ENCODE data around the gene IFNE. TPM values are rescaled to one million over a fixed set of nuclear protein-coding genes. Genes with fewer than 3 reads are reported as not detected.

IFNE gene
- polyA plus RNA-seq, 1 of the 3 experiments (the other 2 are of a cell fraction), result 0.05 TPM

DNA sequence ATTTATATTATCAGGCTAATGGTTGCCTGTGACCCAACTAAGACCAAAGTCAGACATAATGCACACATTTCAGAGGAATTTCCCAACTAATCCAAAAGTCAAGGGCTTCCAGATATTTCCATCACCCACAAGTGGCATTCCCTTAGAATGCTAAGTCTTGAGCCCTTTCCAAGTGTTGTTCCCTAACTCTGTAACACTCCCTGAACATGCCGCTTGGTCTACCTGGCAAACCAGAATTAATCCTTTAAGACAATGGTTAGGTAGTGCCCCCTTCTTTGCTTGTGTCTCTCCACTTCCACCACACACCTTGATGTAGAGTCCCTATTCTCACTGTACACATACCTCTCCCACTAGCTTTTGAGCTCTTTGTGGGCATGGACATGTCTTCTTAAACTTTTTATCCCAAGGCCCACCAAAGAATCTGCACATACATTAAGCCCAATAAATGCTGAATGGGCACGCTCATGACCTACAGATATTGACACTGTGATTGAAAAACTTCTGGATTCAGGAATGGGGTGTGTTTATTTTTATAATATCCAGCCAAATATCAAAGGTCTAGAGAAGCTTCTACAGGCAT, 37.8 kb upstream of the IFNE start:
- no peaks in the 10 kb centered on the region for H3K4me1 ChIP-seq (ENCODE audit: control insufficient read depth in 1 of 2, insufficient read depth in 2 of 2, low read depth in 1 of 2, low read length in 1 of 2)
- TF ChIP-seq YY1 (IDR thresholded peaks at IDR 0.05; ENCODE audit: low read depth) (no peak), FOXJ3 (CRISPR knock-in tag; IDR thresholded peaks at IDR 0.05) (no peak), MXI1 (IDR thresholded peaks at IDR 0.05; ENCODE audit: low read depth, low read length) (no peak), RXRA (IDR thresholded peaks at IDR 0.05; ENCODE audit: borderline replicate concordance, low read depth) (no peak), RCOR1 (IDR thresholded peaks at IDR 0.05; ENCODE audit: low read length) (no peak), MEF2A (IDR thresholded peaks at IDR 0.05; ENCODE audit: borderline replicate concordance, low read depth) (no peak), GABPA (IDR thresholded peaks at IDR 0.05; ENCODE audit: low read depth) (no peak), TCF12 (IDR thresholded peaks at IDR 0.05) (no peak), TAF1 (IDR thresholded peaks at IDR 0.05; ENCODE audit: borderline replicate concordance, low read depth, low read length) (no peak), GATA2 (CRISPR knock-in tag; IDR thresholded peaks at IDR 0.05) (no peak)
- TF ChIP-seq, protein P1, sequence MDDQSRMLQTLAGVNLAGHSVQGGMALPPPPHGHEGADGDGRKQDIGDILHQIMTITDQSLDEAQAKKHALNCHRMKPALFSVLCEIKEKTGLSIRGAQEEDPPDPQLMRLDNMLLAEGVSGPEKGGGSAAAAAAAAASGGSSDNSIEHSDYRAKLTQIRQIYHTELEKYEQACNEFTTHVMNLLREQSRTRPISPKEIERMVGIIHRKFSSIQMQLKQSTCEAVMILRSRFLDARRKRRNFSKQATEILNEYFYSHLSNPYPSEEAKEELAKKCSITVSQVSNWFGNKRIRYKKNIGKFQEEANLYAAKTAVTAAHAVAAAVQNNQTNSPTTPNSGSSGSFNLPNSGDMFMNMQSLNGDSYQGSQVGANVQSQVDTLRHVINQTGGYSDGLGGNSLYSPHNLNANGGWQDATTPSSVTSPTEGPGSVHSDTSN (IDR thresholded peaks at IDR 0.05), result no peak
- TF ChIP-seq, protein P2, sequence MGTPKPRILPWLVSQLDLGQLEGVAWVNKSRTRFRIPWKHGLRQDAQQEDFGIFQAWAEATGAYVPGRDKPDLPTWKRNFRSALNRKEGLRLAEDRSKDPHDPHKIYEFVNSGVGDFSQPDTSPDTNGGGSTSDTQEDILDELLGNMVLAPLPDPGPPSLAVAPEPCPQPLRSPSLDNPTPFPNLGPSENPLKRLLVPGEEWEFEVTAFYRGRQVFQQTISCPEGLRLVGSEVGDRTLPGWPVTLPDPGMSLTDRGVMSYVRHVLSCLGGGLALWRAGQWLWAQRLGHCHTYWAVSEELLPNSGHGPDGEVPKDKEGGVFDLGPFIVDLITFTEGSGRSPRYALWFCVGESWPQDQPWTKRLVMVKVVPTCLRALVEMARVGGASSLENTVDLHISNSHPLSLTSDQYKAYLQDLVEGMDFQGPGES (IDR thresholded peaks at IDR 0.05; ENCODE audit: low read depth, low read length), result no peak
- TF ChIP-seq, protein P3, sequence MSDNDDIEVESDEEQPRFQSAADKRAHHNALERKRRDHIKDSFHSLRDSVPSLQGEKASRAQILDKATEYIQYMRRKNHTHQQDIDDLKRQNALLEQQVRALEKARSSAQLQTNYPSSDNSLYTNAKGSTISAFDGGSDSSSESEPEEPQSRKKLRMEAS (IDR thresholded peaks at IDR 0.05; ENCODE audit: low read depth), result no peak
- TF ChIP-seq, protein P4, sequence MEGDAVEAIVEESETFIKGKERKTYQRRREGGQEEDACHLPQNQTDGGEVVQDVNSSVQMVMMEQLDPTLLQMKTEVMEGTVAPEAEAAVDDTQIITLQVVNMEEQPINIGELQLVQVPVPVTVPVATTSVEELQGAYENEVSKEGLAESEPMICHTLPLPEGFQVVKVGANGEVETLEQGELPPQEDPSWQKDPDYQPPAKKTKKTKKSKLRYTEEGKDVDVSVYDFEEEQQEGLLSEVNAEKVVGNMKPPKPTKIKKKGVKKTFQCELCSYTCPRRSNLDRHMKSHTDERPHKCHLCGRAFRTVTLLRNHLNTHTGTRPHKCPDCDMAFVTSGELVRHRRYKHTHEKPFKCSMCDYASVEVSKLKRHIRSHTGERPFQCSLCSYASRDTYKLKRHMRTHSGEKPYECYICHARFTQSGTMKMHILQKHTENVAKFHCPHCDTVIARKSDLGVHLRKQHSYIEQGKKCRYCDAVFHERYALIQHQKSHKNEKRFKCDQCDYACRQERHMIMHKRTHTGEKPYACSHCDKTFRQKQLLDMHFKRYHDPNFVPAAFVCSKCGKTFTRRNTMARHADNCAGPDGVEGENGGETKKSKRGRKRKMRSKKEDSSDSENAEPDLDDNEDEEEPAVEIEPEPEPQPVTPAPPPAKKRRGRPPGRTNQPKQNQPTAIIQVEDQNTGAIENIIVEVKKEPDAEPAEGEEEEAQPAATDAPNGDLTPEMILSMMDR (IDR thresholded peaks at IDR 0.05), result no peak
- TF ChIP-seq, protein P5, sequence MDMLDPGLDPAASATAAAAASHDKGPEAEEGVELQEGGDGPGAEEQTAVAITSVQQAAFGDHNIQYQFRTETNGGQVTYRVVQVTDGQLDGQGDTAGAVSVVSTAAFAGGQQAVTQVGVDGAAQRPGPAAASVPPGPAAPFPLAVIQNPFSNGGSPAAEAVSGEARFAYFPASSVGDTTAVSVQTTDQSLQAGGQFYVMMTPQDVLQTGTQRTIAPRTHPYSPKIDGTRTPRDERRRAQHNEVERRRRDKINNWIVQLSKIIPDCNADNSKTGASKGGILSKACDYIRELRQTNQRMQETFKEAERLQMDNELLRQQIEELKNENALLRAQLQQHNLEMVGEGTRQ (IDR thresholded peaks at IDR 0.05; ENCODE audit: borderline replicate concordance, low read depth, low read length), result no peak
- H3K9ac ChIP-seq, result no peak overlapping the region
- no peaks in the 10 kb centered on the region for H3K36me3 ChIP-seq (replicated peaks in 1 of 2; ENCODE audit: control insufficient read depth in 1 of 2, insufficient read depth in 2 of 2, low read length in 1 of 2)
- ChIA-PET CTCF (no interaction called here), POLR2A (no interaction called here)
- no peaks in the 10 kb centered on the region for H3F3A ChIP-seq (replicated peaks; ENCODE audit: insufficient read depth)
- H2AFZ ChIP-seq (ENCODE audit: low read depth), result no peak overlapping the region
- no peak overlapping the region for H3K4me2 ChIP-seq
- no peak overlapping the region for H3K27ac ChIP-seq (ENCODE audit: low read depth in 2 of 2, low read length in 1 of 2)
- H4K20me1 ChIP-seq (ENCODE audit: insufficient read depth), result no peaks in the 10 kb centered on the region
- no peaks in the 10 kb centered on the region for H3K27me3 ChIP-seq (ENCODE audit: insufficient read depth)
- DNase-seq, result no peak
- H3K9me2 ChIP-seq, result no peaks in the 10 kb centered on the region
- no peaks in the 10 kb centered on the region for H3K79me2 ChIP-seq (ENCODE audit: insufficient read depth)
- H3K9me3 ChIP-seq, result no peaks in the 10 kb centered on the region
- H3K4me3 ChIP-seq (ENCODE audit: low read depth in 2 of 2, low read length in 1 of 2), result no peak overlapping the region
- 30% methylated on average over 2 of the region's 2 CpGs for WGBS (ENCODE audit: low lambda C conversion rate)

All from SK-N-SH (cell line).